IMR-90 (cell line): ENCODE results near the gene NTMT2. TPM values are rescaled to one million over a fixed set of nuclear protein-coding genes. Genes with fewer than 3 reads are reported as not detected.
A peak's percentile ranks its signal among the peaks of the same experiment; 100 is the strongest.

Source experiments
- ATAC-seq: fragments of 200-7000 bp; cut with Tn5 transposase; 2 replicates; pipeline ENCODE4 v1.9.1; 2020; ENCODE audit warnings: low read depth, mild to moderate bottlenecking, moderate library complexity
- BruUV-seq: library from RNA; stranded (reverse); fragments of 400-500 nt; replicated peaks from 2 replicates; lab custom pipeline; 2021; lab: Mats Ljungman, UMichigan
- CTCF ChIA-PET: fragments of 300-600 bp; formaldehyde crosslinking; extraction: SDS; loops from one replicate; lab custom pipeline; 2021; ENCODE audit warnings: antibody characterized with exemption; lab: Yijun Ruan, JAX
- POLR2A ChIA-PET: fragments of 300-600 bp; sonication (Branson Sonifier 250); formaldehyde crosslinking; loops from one replicate; lab custom pipeline; 2022; ENCODE audit warnings: antibody characterized with exemption; ENCODE audit not compliant: unreplicated experiment; lab: Charles Lee
- DNase-seq: peaks from one replicate; pipeline ENCODE4 v3.0.0; 2013
- H2AFZ ChIP-seq: replicated peaks from 2 replicates; pipeline ENCODE3; 2013; ENCODE audit warnings: low read length, mild to moderate bottlenecking; ENCODE audit not compliant: poor library complexity
- H2AK5ac ChIP-seq: 2 replicates; pipeline ENCODE4 v1.6.1; 2013; ENCODE audit warnings: low read depth, low read length, inconsistent platforms
- H2AK9ac ChIP-seq: replicated peaks from 2 replicates; pipeline ENCODE3; 2013; ENCODE audit warnings: mild to moderate bottlenecking, low read depth, low read length, moderate library complexity; ENCODE audit not compliant: poor library complexity
- H2BK120ac ChIP-seq: 2 replicates; pipeline ENCODE4 v1.6.1; 2013; ENCODE audit warnings: low read depth, low read length, inconsistent platforms
- H2BK15ac ChIP-seq: 3 replicates; pipeline ENCODE4 v1.6.1; 2013; ENCODE audit warnings: low read depth, low read length, inconsistent platforms
- H2BK20ac ChIP-seq: 2 replicates; pipeline ENCODE4 v1.6.1; 2013; ENCODE audit warnings: low read depth, mild to moderate bottlenecking, inconsistent platforms, low read length, moderate library complexity
- H2BK5ac ChIP-seq: 2 replicates; pipeline ENCODE4 v1.6.1; 2013; ENCODE audit warnings: mild to moderate bottlenecking, low read depth, low read length, inconsistent platforms; ENCODE audit not compliant: poor library complexity, severe bottlenecking
- H3K14ac ChIP-seq: replicated peaks from 2 replicates; pipeline ENCODE4 v1.6.1; 2013; ENCODE audit warnings: low read depth, low read length, inconsistent platforms
- H3K18ac ChIP-seq: 2 replicates; pipeline ENCODE4 v1.6.1; 2013; ENCODE audit warnings: low read depth, low read length, control low read depth
- H3K23ac ChIP-seq: 2 replicates; pipeline ENCODE4 v1.6.1; 2013; ENCODE audit warnings: low read depth, low read length, inconsistent platforms
- H3K27ac ChIP-seq: 2 replicates; pipeline ENCODE4 v1.5.1; 2013; ENCODE audit warnings: mild to moderate bottlenecking, control low read depth, low read length; ENCODE audit not compliant: insufficient read depth
- H3K27me3 ChIP-seq: 2 replicates; pipeline ENCODE4 v1.6.1; 2013; ENCODE audit warnings: low read length; ENCODE audit not compliant: control insufficient read depth, insufficient read depth
- H3K36me3 ChIP-seq: 2 replicates; pipeline ENCODE4 v1.6.1; 2013; ENCODE audit warnings: low read length, mixed read lengths; ENCODE audit not compliant: control insufficient read depth, insufficient read depth
- H3K4ac ChIP-seq: 2 replicates; pipeline ENCODE4 v1.6.1; 2013; ENCODE audit warnings: low read depth, low read length, inconsistent platforms
- H3K4me1 ChIP-seq: 2 replicates; pipeline ENCODE4 v1.6.1; 2013; ENCODE audit warnings: low read length, mixed read lengths; ENCODE audit not compliant: control insufficient read depth, insufficient read depth
- H3K4me2 ChIP-seq: 2 replicates; pipeline ENCODE4 v1.6.1; 2013; ENCODE audit warnings: low read depth, mild to moderate bottlenecking, control low read depth, low read length, moderate library complexity
- H3K4me3 ChIP-seq: 2 replicates; pipeline ENCODE4 v1.5.1; 2013; ENCODE audit warnings: low read depth, mild to moderate bottlenecking, control low read depth, low read length, moderate library complexity; ENCODE audit not compliant: insufficient read depth
- H3K56ac ChIP-seq: 2 replicates; pipeline ENCODE4 v1.6.1; 2013; ENCODE audit warnings: low read length, inconsistent platforms; ENCODE audit not compliant: insufficient read depth; ENCODE audit errors: extremely low read depth
- H3K79me1 ChIP-seq, 2 experiments: 2 replicates each; pipeline ENCODE4 v1.6.1; 2013; ENCODE audit warnings: low read length in 2 of 2, inconsistent platforms in 1 of 2, low read depth in 1 of 2
- H3K9ac ChIP-seq: 2 replicates; pipeline ENCODE4 v1.6.1; 2013; ENCODE audit warnings: low read depth, low read length, control low read depth
- H3K9me1 ChIP-seq: 2 replicates; pipeline ENCODE4 v1.6.1; 2013; ENCODE audit warnings: low read length, inconsistent platforms; ENCODE audit not compliant: insufficient read depth
- H3K9me3 ChIP-seq: 2 replicates; pipeline ENCODE4 v1.6.1; 2013; ENCODE audit warnings: low read length; ENCODE audit not compliant: control insufficient read depth, insufficient read depth
- H4K20me1 ChIP-seq: 2 replicates; pipeline ENCODE4 v1.6.1; 2013; ENCODE audit warnings: low read length, inconsistent platforms; ENCODE audit not compliant: insufficient read depth
- H4K5ac ChIP-seq: 2 replicates; pipeline ENCODE4 v1.6.1; 2013; ENCODE audit warnings: mild to moderate bottlenecking, low read depth, low read length, control low read depth
- H4K8ac ChIP-seq, 2 experiments: 2 replicates each; pipeline ENCODE4 v1.6.1; 2013; ENCODE audit warnings: low read depth in 2 of 2, low read length in 2 of 2, control low read depth in 1 of 2, inconsistent platforms in 1 of 2
- H4K91ac ChIP-seq: 2 replicates; pipeline ENCODE4 v1.6.1; 2013; ENCODE audit warnings: low read depth, low read length, inconsistent platforms; ENCODE audit not compliant: insufficient read depth
- CHD1 ChIP-seq: IDR thresholded peaks from 2 replicates; pipeline ENCODE4 v1.6.1; 2012; ENCODE audit warnings: low read depth, low read length, improper control_type of control experiment
- MAFK ChIP-seq: IDR thresholded peaks from 2 replicates; pipeline ENCODE4 v1.6.1; 2012; ENCODE audit warnings: low read depth, low read length, improper control_type of control experiment
- WGBS, 2 experiments: methylation state at CpG; one replicate each; pipeline versions ENCODE4 v1.1.5 to v1.1.7; 2013; ENCODE audit warnings: missing lambda C conversion rate in 2 of 2; ENCODE audit not compliant: insufficient read length in 1 of 2; ENCODE audit errors: extremely low coverage in 2 of 2; 5-methylcytosine and 5-hydroxymethylcytosine counted together
- dilution Hi-C: fragments of 300-500 bp; cut with HindIII; formaldehyde crosslinking; loops from one replicate; pipeline ENCODE4 v1.14.3; 2018; ENCODE audit warnings: low sequenced_read_pairs; ENCODE audit not compliant: unreplicated experiment
- in situ Hi-C: fragments of 300-500 bp; cut with MboI; formaldehyde crosslinking; loops from 3 replicates; pipeline ENCODE4 v1.14.3; 2019; ENCODE audit warnings: low sequenced_read_pairs, inconsistent platforms, mixed read lengths
- intact Hi-C: fragments of 100-400 bp; cut with micrococcal nuclease; formaldehyde crosslinking; loops from 2 replicates; pipeline ENCODE4 v1.10.0; 2022
- polyA plus RNA-seq, 3 experiments: library from polyadenylated mRNA; depleted of rRNA; stranded (reverse); fragments of >200 nt; gene quantifications; 2 replicates each; pipeline ENCODE4 v1.2.3, GENCODE V29; 2012; ENCODE audit warnings: low replicate concordance in 1 of 3
- total RNA-seq: library from RNA; depleted of rRNA; stranded (reverse); fragments of >200 nt; gene quantifications from 2 replicates; pipeline ENCODE4 v1.2.3, GENCODE V29; 2012

The NTMT2 gene
- total and polyA plus RNA-seq, 2 of the 4 experiments (the other 2 are of a cell fraction): not detected

DNA sequence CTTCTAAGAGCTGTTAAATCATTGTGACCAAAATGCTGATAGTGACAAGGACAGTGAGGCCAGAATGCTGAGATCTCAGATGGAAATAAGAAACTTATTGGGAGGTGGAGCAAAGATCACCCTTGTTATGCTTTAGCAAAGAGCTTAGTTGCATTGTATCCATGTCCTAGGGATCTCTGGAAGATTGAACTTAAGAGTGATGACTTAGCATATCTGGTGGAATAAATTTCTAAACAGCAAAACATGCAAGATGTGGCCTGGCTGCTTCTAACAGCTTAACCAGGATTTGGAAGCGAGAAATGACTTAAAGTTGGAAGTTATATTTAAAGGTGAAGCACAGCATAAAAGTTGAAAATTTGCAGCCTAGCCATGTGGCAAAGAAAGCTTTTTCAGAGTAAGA lies 7.7 kb downstream of the NTMT2 start:
- Histone ChIP-seq H2AK9ac (no peak overlapping the region), H3K56ac (no peak overlapping the region), H3K27ac (no peak overlapping the region), H2BK15ac (no peak overlapping the region), H2AK5ac (no peak overlapping the region), H3K23ac (no peak overlapping the region), H3K14ac (no peak overlapping the region), H3K4me3 (no peak overlapping the region), H4K20me1 (no peaks in the 10 kb centered on the region), H3K4me1 (no peaks in the 10 kb centered on the region), H3K9ac (no peak overlapping the region), H3K18ac (no peak overlapping the region), H2BK120ac (no peak overlapping the region), H4K91ac (no peak overlapping the region), H3K36me3 (no peaks in the 10 kb centered on the region), H3K9me3 (peaks cover 2% of the 10 kb centered on the region; the same call in 1 of the 2 replicates), H3K27me3 (peaks cover 2% of the 10 kb centered on the region; the same call in 1 of the 2 replicates), H4K5ac (no peak overlapping the region), H3K4me2 (no peak overlapping the region), H3K9me1 (no peaks in the 10 kb centered on the region), H2BK20ac (no peak overlapping the region), H3K4ac (no peak overlapping the region), H4K8ac (no peak overlapping the region), H2AFZ (no peak overlapping the region), H3K79me1 (no peaks in the 10 kb centered on the region), H2BK5ac (no peak overlapping the region)
- POLR2A ChIA-PET: no interaction called here
- in situ Hi-C loops (no loop called here), intact Hi-C loops (no loop called here), dilution Hi-C loops (no loop called here)
- CTCF ChIA-PET: no interaction called here
- no CpG with 5 or more reads among the region's 1 CpG for WGBS, 2 experiments
- TF ChIP-seq MAFK: peak; percentile 55
- no peak for TF ChIP-seq CHD1
- ATAC-seq (no peak), DNase-seq (no peak)
- no TSS peak for BruUV-seq
